HCEC 1CT (cell line): ENCODE data around the gene NXPE1.
"Not testable (repeated sequence)": the region's sequence is repeated elsewhere in the genome, so short reads cannot be mapped to it uniquely, and the experiment has no call there.

Experiments used
- DNase-seq: peaks from one replicate; pipeline ENCODE4 v3.0.0-alpha.2; 2017

Gene NXPE1

DNA sequence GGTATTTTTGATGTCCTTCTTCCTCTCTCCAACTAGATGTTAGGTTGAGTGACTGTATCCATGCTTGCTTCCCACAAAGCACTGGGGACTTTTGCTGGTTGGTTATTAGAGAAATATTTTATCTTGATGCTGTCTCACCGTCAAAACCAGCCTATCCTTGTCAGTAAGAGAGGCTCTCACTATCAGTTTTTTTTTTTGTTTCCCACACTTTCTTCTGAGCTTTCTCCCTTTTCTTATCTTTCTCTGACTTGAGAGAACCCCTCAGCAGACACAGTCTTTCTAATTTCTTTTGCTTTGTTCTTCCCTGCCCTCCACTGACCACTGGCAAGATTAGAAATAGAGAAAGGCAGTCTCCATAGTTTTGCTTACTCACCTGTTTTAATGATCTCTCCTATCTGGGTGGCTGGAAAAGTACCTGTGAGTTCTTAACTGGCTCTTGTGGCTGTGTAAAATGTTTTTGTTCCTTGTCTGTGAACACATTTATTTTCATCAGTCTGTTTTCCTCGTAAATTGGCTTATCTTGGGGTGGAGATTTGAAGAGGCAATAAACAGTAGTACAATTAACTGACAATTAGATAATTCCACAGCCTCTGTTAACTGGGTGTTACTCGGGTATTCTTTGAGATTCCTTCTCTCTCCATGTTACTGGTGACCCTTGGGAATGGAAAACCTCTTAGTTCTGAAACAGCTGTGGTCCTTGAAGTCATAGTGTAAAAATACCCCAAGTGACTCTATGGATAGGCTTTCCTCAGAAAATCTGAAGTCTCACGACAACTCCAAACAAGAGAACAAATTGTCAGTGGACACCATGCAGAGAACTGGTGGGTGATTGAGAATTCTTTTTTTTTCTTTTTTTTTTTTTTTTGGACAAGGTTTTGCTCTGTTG lies at the start of gene NXPE1:
TSS of gene NXPE1 (minus strand) at position 457 of the 886 bp plus-strand sequence. CDS start 8,680 bp downstream, outside the sequence.
- no peak for DNase-seq

DNA sequence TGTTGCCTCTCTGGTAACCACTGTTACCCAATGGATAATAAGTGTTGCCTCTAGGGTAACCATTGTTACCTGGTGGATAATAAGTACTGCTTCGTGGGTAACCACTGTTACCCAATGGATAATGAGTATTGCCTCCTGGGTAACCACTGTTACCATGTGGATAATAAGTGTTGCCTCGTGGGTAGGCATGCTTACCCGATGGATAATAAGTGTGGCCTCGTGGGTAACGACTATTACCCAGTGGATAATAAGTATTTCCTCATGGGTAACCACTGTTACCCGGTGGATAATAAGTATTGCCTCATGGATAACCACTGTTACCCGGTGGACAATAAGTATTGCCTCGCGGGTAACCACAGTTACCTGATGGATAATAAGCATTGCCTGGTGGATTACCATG lies 49.7 kb upstream of the NXPE1 start:
- DNase-seq: no peak

DNA sequence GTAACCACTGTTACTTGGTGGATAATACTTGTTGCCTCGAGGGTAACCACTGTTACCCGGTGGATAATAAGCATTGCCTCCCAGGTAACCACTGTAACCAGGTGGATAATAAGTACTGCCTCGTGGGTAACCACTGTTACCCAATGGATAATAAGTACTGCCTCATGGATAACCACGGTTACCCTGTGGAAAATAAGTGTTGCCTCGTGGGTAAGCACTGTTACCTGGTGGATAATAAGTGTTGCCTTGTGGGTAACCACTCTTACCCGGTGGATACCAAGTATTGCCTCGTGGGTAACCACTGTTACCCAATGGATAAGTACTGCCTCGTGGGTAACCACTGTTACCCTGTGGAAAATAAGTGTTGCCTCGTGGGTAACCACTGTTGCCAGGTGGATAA lies 48.9 kb upstream of the NXPE1 start:
- DNase-seq: not testable (repeated sequence)

DNA sequence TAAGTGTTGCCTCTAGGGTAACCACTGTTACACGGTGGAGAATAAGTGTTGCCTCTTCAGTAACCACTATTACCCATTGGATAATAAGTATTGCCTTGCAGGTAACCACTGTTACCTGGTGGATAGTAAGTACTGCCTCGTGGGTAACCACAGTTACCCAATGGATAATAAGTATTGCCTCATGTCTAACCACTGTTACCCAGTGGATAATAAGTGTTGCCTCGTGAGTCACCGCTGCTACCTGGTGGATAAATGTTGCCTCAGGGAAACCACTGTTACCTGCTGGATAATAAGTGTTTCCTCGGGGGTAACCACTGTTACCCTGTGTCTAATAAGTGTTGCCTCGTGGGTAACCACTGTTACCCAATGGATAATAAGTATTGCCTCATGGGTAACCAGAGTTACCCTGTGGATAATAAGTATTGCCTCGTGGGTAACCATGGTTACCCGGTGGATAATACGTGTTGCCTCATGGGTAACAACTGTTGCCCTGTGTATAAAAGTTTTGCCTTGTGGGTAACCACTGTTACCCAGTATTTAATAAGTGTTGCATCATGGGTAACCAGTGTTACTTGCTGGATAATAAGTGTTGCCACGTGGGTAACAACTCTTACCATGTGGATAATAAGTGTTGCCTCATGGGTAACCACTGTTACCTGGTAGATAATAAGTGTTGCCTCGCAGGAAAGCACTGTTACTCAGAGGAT lies 48.2 kb upstream of the NXPE1 start:
- no peak for DNase-seq

DNA sequence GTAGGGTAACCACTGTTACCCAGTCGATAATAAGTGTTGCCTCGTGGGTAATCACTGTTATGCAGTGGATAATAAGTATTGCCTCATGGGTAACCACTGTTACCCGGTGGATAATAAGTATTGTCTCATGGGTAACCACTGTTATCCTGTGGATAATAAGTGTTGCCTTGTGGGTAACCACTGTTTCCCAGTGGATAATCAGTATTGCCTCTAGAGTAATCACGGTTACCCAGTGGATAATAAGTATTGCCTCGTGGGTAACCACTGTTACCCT lies 47.1 kb upstream of the NXPE1 start:
- not testable (repeated sequence) for DNase-seq

DNA sequence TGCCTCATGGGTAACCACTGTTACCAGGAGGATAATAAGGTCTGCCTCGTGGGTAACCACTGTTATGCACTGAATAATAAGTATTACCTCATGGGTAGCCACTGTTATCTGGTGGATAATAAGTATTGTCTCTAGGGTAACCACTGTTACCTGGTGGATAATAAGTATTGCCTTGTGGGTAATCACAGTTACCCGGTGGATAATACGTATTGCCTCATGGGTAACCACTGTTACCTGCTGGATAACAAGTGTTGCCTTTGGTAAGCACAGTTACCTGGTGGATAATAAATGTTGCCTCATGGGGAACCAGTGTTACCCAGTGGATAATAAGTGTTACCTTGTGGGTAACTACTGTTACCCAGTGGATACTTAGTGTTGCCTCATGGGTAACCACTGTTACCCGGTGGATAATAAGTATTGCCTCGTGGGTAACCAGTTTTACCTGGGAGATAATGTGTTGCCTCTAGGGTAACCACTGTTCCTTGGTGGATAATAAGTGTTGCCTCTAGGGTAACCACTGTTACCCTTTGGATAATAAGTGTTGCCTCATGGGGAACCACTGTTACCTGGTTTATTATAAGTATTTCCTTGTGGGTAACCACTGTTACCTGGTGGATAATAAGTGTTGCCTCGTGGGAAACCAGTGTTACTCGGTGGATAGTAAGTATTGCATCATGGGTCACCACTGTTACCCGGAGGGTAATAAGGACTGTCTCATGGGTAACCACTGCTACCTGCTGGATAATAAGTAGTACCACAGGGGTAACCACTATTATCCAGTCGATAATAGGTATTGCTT lies 46.5 kb upstream of the NXPE1 start:
- DNase-seq: peak; percentile 10

GRCh38 chr11:114605370-114605769 lies 45.7 kb upstream of the NXPE1 start:
- DNase-seq: no peak

DNA sequence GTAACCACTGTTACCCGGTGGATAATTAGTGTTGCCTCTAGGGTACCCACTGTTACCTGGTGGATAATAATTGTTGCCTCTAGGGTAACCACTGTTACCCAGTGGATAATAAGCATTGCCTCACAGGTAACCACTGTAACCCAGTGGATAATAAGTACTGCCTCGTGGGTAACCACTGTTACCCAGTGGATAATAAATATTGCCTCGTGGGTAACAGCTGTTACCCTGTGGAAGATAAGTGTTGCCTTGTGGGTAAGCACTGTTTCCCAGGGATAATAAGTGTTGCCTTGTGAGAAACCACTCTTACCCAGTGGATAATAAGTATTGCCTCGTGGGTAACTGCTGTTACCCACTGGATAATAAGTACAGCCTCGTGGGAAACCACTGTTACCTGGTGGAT lies 45.2 kb upstream of the NXPE1 start:
- DNase-seq: no peak

GRCh38 chr11:114604179-114604813 lies 44.6 kb upstream of the NXPE1 start:
- no peak for DNase-seq

DNA sequence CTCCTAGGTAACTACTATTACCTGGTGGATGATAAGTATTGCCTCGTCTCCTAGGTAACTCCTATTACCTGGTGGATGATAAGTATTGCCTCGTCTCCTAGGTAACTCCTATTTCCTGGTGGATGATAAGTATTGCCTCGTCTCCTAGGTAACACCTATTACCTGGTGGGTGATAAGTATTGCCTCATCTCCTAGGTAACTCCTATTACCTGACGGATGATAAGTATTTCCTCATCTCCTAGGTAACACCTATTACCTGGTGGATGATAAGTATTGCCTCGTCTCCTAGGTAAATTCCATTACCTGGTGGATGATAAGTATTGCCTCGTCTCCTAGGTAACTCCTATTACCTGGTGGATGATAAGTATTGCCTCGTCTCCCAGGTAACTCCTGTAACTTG lies 43.5 kb upstream of the NXPE1 start:
- DNase-seq: not testable (repeated sequence)

DNA sequence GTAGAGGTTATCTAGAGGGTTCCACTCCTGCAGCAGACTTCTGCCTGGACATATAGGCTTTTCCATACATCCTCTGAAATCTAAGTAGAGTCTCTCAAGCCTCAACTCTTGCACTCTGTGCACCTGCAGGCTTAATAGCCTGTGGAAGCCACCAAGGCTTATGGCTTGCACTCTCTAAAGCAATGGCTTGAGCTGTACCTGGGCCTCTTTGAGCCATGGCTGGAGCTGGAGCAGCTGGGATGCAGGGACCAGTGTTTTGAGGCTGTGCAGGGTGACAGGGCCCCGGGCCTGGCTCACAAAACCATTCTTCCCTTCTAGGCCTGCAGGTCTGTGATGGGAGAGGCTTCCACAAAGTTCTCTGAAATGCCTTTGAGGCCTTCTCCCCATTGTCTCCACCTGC lies 38.8 kb upstream of the NXPE1 start:
- DNase-seq: no peak

- no peak for DNase-seq
These were observed 36.7 kb upstream of the NXPE1 start for GRCh38 chr11:114596175-114596919.

GRCh38 chr11:114595571-114595970 lies 35.9 kb upstream of the NXPE1 start, which contains the start of gene NXPE4:
Gene NXPE4 (minus strand): TSS chr11:114595786. CDS start chr11:114594759, 1,027 bp downstream.
- DNase-seq: no peak

- no peak for DNase-seq
These were observed 35.0 kb upstream of the NXPE1 start for GRCh38 chr11:114594703-114595102.

- DNase-seq: no peak
These were observed 27.8 kb upstream of the NXPE1 start for GRCh38 chr11:114587398-114587953.

DNA sequence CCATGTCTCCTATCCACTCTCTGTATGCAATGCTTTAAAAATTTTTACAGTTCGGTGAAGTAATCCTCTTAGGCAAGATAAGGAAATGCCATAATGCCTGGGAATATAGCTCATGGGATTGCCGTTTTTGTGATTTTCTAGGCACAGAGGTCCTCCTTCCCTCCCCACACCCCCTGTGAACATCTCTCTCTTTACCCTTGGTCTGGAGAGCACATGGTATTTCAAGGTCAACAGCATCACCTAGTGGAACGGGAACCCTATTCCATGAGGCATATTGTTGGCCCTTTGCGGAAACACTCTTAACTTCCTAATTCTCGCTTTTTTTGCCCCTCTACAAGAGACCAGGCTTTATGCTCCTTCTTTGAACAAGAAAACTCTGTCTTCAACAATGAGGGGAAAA lies 27.1 kb upstream of the NXPE1 start:
- peak; percentile 2 for DNase-seq

GRCh38 chr11:114571712-114572111 lies 12.0 kb upstream of the NXPE1 start:
- no peak for DNase-seq

GRCh38 chr11:114569801-114570200 lies 10.1 kb upstream of the NXPE1 start:
- DNase-seq: no peak

GRCh38 chr11:114566276-114566675 lies 6.6 kb upstream of the NXPE1 start:
- DNase-seq: no peak

- DNase-seq: peak; percentile 6
These were observed 5.2 kb upstream of the NXPE1 start for GRCh38 chr11:114564831-114565230.

DNA sequence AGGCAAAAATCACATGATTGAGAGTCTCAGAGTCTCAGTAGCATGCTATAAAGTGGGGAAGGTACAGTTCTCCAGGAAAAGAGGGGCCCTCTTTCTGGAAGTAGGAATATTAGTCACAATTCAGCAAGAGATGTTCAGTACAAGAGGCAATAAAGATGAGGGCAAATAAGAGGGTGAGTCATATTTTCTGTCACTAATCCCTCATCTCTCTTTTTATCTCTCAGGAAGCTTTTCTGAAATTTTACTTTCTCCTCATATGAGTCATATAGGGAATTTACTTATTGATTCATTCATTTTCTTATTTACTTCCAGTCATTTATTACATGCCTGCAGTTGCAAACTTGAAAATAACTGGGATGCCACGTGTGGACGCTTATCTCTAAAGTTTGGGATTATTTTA lies 3.4 kb upstream of the NXPE1 start:
- DNase-seq: peak; percentile 73
